Measurements from ENCODE around the gene ANLN. TPM values are rescaled to one million over a fixed set of nuclear protein-coding genes. Genes with fewer than 3 reads are reported as not detected.

Gene ANLN
- total RNA-seq, 1 experiment from 2014 or later: 50.2 TPM

Other genes with a start within 250 kb of the ANLN start
- 44.7 and 44.9 TPM in 2 replicates for gene EEPD1, start 236.6 kb upstream of the ANLN start, total RNA-seq (2014; rRNA removed; shearing (Covaris generic))

Measured in HT-29 (cell line).